Measurements from ENCODE around the gene LAMA1.
"Not testable (repeated sequence)": the region's sequence is repeated elsewhere in the genome, so short reads cannot be mapped to it uniquely, and the experiment has no call there.

LAMA1 gene

DNA sequence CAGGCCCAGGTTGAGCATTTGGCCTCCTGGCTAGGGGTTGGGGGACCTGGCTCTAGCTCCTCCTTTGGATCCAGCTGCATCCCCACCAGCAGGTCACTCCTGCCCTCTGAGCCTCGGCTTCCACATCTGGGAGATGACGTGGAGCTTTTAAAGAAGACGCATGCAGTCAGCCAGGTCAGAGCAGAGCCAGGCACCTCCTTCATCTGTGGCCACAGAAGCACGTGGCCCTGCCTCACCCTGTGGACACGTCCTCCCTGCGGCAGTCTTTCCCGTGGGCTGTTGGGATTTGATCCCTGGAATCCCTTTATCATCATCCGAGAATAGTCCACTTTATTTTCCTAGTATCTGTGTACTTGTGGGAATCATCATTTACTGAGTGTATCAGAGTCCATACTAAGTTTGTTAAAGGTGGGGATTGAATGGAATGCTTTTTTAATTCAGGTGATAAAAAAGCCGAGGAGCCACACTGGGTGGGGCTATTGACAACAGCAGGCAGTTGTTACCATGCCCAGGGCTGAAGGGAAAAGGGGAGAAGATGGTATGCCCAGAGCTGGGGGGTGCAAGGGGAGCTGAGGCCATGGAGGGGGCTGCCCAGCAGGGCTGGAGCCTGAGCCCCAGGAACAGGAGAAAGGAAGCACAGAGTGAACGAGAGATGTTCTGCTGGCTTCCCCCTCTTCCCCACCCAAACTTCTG, 170.1 kb downstream of the LAMA1 start:
- DNase-seq (ENCODE audit: low spot score): no peak

DNA sequence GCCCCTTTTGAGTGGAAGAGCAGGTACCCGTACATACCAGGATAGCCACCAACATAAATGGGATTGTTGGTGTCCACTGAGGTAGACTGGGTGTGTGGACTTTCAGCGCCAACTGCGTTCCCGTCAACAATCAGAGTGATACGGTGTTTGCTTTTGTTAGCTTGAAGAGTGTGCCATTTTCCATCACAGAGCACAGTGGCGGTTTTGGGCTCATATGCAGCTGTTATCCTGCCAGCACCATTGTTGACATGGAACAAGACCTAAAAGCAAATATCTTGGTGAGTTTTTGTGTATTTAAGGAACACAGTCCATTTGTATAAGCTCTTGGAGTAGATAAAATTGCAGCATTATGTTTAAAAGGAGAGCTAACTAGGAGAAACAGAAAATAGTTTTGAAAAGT, 174.5 kb downstream of the LAMA1 start:
- no peak for DNase-seq (ENCODE audit: low spot score)

DNA sequence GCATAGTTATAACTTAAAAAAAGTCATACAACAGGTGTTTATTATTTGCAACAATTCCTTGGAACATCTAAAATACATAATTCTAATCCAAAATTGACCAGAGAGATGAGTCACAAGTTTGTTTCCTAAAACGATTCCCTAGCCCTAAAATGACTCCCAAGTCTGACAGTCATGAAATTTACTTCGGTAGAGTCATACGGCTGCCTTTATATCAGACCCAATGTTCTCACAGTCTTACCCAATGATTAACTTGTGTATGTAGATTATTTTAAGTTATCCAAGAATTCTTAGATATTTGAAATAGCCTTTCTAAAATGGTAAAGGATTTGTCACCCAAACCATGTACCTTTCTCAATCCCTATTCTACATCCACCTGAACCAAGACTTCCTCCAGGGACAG, 174.9 kb downstream of the LAMA1 start:
- DNase-seq (ENCODE audit: low spot score): no peak

DNA sequence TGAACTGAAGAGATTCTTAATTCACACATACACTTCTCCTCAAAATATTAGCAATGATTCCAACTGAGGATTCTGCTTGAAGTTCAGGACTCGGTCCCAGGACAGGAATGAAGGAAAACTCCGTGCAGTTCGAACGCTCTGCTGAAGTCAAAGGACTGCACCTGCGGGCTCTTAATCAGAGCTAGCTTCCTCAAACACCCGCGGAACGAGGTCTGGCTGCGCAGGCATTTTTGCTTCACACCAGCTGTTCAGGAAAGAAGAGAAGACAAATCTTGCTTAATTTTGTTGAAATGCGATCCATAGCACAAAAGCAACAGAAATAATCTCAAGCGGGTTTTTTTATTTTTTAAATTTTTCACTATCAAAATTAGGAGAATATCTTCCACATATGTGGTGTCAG, 175.6 kb downstream of the LAMA1 start:
- DNase-seq (ENCODE audit: low spot score): no peak

DNA sequence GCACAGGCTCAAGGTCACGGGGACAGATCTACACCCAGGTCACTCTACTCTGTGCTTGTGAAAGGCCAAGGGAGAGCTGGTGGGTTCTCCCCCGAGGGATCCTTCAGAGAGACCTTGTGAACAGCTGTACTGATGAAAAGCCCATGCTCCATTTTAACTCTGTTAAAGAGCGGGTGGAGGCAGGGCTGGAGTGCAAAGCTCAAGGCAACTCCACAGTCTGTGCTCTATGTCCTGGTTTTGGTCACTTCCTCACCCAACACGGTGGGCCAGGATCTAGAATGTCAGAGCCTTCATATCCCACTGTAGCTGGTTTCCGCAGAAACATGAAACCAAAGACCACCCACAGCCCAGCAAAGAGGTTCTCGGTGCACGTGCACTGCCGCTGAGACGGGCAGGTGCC, 177.1 kb downstream of the LAMA1 start:
- DNase-seq (ENCODE audit: low spot score): no peak

DNA sequence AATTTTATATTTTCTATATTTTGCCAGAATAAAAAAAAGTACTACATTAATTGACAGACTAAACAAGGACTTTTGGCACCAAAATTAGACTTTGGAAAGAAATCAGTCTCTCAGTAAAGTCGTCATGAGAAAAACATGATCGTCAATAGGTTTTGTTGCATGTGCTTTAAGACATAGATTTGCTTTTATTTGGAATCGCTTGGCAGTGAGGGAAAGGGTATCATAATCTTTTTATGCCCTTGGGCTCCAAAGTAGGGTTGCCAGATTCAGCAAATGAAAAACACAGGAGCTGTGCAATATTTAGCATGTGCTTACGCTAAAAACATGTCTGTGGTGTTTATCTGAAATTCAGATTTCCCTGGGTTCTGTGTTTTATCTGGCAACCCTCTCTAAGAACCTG, 177.6 kb downstream of the LAMA1 start:
- no peak for DNase-seq (ENCODE audit: low spot score)

DNA sequence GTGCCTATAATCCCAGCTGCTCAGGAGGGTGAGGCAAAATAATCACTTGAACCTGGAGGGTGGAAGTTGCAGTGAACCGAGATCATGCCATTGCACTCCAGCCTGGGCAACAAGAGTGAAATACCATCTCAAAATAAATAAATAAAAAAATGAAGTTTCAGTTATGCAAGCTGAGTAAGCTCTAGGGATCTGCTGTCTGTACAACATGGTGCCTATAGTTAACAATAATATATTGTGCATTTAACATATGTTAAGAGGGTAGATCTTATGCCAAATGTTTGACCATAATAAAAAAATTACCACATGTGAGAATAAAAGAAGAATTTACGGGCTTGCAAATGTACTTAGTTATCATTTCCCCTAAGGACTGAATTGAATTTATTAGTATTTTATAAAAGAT, 179.2 kb downstream of the LAMA1 start:
- DNase-seq (ENCODE audit: low spot score): not testable (repeated sequence)

DNA sequence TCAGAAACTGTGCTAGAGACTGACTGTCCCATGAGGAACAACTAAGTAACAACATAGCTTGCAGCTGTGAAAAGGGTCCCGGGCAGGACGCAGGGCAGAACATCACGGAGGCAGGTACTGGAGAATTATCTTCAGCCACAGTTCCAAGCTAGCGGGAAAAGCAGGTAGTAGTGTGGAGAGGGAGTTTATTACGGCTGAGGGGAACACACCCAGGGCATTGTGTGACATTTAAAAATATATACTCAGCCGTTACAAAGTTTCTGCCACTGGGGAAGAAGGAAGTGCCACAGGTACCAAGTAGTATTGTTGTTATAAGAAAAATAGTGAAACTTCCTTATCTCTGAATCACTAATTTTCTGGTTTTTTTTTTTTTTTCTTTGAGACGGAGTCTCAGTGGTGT, 179.6 kb downstream of the LAMA1 start:
- DNase-seq (ENCODE audit: low spot score): no peak

DNA sequence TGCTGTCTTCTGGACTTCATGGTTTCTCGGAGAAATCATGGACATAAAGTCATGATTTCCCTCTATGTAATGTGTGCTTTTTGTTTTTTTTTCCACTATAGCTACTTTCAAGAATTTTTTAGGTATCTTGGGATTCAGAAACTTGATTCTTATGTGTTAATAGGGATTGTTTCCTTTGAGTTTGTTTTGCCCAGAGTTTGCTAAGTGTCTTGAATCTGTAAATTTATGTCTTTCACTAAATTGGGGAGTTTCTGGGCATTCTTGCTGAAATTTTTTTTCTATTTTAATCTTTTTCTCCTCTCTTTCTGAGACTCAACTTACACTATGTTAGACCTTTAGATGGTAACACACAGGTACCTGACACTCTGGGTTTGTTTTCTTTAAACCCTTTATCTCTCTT, 182.7 kb downstream of the LAMA1 start:
- DNase-seq (ENCODE audit: low spot score): no peak

DNA sequence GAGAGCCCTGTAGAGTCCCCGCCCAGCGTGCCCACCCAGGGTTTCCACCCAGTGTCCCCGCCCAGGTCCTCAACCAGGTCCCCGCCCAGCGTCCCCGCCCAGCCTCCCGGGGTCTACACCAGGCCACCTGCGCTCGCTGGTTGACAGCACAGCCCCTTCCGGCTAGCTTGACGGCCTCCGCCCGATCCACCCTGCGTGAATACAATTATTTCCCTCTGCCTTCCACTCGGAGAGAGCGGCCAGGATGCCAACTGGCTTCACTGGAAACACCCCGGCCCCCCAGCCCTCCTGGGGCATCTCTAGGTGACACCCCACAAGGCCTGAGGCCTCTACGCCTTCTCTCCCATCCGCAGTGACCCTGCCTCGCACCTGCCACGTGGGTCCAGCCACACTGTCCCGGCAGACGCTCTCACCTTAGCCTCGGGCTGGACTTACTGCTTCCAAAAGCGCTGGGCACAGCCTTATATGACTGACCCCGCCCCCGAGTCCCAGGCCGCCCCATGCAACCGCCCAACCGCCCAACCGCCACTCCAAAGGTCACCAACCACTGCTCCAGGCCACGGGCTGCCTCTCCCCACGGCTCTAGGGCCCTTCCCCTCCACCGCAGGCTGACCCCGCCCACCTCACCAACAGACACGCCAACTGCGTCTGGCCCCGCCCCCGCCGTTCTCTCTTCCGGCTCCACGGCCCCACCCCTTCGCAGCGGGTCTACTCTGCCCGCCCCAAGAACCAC, 188.1 kb downstream of the LAMA1 start:
- DNase-seq (ENCODE audit: low spot score): no peak

DNA sequence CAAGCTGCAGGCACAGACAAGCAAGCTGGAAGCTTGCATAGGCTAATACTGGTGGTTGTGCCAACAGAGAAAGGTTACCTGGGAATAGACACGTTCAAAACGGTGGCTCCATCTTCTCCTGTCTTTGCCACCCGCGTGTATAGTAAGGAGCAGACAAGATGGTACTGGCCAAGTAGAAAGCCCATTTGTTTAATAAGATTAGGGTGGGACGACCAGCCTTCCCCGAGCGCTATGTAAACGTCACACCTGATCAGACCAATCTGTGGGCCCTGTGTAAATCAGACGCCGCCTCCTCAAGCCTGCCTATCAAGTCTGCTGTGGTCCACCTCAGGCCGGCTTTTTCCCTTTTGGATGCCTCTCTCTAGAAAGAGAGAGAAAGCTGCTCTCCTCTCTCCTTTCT, 189.2 kb downstream of the LAMA1 start:
- no peak for DNase-seq (ENCODE audit: low spot score)

DNA sequence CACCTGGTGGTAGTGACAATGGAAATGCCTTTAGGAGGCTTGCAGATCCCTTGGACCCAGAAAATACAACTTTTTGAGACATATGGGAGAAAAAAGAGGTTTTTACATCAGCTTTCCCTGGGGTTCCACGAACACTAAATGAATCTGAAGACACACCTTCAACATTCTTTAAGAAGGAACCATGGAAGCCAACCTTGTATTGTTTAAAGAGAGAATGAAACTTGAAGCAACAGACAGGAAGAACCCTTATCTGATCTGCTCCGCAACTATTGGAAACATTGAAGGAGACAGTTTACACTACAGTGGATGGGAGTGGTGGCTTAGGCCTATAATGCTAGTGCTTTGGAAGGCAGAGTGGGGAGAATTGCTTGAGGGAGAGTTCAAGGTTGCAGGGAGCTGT, 190.4 kb downstream of the LAMA1 start:
- no peak for DNase-seq (ENCODE audit: low spot score)

DNA sequence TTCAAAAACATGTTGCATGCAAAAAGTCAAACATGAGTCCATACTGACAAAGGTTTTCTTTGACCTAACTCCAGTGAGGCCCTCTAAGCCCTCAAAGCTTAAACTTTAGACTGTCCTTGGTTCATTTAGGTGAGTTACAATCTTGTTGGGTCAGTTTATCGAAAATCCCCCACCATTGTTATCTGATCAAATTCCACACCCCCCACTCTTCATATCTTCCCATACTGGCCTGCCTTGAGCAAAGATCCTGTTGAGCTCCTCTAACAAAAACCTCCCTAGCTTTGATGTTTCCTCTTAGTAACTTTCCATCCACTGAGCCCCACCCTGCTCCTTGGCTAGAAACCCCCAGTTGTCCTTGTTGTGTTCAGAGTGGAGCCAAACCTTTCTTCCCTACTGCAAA, 194.4 kb downstream of the LAMA1 start:
- DNase-seq (ENCODE audit: low spot score): no peak

DNA sequence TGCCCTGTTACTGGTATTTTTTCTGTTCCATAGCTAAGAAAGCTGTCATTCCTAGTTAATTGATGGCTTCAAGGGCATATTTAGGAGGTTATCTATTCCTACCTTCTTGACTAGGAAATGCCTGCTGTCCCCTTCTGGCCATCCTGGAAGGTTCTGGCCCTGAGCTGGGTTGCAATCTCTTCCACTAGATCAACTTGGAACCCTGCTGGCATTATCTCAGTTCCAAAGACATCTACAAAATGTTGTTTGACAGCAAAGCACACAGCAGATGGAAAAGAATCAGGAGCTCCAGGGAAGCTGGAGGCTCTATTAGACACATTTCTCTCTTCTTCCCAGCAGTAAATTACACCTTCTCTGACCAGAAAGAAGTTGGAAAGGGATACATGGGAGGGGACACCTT, 196.0 kb downstream of the LAMA1 start:
- no peak for DNase-seq (ENCODE audit: low spot score)

DNA sequence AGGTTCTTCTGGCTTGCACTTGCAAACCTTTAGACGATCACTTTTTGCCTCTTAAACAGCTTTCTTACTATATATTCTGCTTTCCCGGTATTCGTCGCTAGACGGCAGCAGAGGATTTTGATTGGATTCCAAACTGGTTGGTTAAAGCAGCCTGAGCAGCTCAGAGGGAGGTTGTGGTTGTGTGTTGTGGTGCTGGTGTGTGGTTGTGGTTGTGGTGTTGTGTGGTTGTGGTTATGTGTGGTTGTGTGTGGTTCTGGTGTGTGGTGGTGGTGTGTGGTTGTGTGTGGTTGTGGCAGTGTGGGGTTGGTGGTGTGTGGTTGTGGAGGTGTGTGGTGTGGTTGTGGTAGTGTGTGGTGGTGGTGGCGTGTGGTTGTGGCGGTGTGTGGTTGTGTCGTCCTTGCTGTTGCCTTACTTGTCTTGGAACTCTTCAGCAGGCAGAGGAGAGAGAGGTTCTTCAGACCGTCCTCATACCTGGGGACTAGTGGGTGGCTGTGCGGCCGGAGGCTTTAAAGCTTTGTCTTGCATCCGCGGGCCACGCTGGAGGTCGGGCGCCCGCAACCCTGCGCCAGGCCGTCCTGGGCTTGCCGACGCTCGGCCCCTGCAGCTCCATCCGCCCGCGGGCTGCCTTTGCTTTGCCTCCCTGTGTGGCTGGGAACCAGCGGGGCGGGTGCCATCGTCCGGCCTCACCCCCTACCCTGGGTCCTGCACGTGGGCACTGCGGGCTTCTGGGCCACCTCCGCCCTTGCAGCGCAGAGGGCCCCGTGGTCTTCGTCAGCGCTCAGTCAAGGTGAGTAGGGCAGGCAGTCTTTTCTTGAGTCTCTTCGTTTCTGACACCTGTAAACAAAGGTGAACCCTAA, 197.3 kb downstream of the LAMA1 start:
- no peak for DNase-seq (ENCODE audit: low spot score)

DNA sequence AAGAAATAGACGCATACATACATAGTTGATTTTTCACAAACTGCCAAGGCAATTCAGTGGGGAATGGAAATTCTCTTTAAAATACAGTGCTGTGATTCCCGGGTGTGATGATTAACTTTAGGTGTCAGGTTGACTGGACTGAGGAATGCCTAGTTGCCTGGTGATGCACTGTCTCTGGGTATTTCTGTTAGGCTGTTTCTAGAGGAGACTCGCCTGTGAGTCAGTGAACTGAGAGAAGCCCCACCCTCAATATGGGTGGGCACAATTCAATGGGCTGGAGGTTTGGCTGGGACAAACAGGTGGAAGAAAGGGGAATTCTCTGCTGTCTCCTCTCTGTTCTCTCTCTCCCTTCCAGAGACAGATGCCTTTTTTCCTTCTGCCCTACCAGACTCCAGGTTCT, 200.5 kb downstream of the LAMA1 start:
- DNase-seq (ENCODE audit: low spot score): no peak

DNA sequence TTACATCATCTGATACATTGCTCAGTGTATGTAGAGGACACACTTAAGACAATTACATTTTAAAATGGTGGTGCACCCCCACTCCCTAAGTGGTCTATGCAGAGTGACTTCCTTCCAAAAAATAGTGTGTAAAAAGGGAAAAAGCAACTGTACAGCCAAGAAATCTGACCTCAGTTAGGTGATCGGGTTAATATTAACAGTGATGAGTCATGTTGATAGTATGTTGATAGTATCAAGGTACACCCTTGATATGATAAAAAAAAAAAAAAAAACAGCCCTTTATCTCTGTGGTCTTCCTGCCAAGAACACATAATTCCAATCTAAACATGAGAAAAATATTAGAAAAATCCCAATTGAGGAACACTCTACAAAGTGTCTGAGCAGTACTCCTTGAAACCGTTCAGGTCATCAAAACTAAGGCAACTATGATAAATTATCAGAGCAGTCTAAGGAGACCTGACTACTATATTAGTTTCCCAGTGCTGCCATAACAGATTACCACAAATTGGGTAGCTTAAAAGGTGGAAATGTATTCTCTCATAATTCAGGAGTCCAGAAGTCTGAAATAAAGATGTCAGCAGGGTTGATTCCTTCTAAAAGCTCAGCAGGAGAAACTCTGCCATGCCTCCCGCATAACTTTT, 216.2 kb downstream of the LAMA1 start:
- no peak for DNase-seq (ENCODE audit: low spot score)

DNA sequence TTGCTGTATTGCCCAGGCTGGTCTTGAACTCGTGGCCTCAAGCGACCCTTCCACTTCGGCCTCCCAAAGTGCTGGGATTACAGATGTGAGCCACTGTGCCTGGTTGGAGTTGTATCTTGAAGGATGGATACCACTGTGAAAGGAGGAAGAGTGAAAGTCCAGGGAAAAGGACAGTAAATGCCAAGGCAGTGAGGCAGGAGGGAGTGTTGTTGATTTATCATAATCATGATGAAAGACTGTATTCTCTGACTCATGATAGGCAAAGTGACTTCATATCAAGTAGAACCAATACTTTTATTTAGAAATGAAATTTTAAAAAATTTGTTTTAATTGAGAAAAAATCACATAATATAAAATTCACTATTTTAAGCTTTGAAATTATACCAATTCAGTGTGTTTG, 225.8 kb downstream of the LAMA1 start:
- DNase-seq (ENCODE audit: low spot score): no peak

Data from CD4-positive, alpha-beta T cell treated with Interleukin-6 at 100 ng/mL for 8 hours (primary cell).